Duodenal mucosa (tissue), 2 donors: ENCODE measurements around the gene CEMIP2.

Experiments
- H3K27ac ChIP-seq: one replicate; pipeline ENCODE4 v1.7.0; 2013; ENCODE audit warnings: low read depth, low read length
- H3K27me3 ChIP-seq, 2 donors: one replicate each; pipeline ENCODE4 v1.7.0; 2013; ENCODE audit warnings: low read length in 2 of 2, control low read depth in 1 of 2; ENCODE audit not compliant: insufficient read depth in 2 of 2, control insufficient read depth in 1 of 2
- H3K36me3 ChIP-seq, 2 donors: one replicate each; pipeline ENCODE4 v1.7.0; 2013; ENCODE audit warnings: low read length in 2 of 2, control low read depth in 1 of 2; ENCODE audit not compliant: insufficient read depth in 2 of 2, control insufficient read depth in 1 of 2
- H3K4me1 ChIP-seq, 2 donors: one replicate each; pipeline ENCODE4 v1.7.0; 2013; ENCODE audit warnings: low read length in 2 of 2, control low read depth in 1 of 2; ENCODE audit not compliant: insufficient read depth in 2 of 2, control insufficient read depth in 1 of 2
- H3K4me3 ChIP-seq, 2 donors: one replicate each; pipeline ENCODE4 v1.7.0; 2013; ENCODE audit warnings: low read length in 2 of 2, low read depth in 1 of 2
- H3K9ac ChIP-seq, 2 donors: one replicate each; pipeline ENCODE4 v1.7.0; 2013; ENCODE audit warnings: low read length in 2 of 2, low read depth in 1 of 2
- H3K9me3 ChIP-seq, 2 donors: one replicate each; pipeline ENCODE4 v1.7.0; 2013; ENCODE audit warnings: low read length in 2 of 2, control low read depth in 1 of 2; ENCODE audit not compliant: control insufficient read depth in 1 of 2

The CEMIP2 gene

DNA sequence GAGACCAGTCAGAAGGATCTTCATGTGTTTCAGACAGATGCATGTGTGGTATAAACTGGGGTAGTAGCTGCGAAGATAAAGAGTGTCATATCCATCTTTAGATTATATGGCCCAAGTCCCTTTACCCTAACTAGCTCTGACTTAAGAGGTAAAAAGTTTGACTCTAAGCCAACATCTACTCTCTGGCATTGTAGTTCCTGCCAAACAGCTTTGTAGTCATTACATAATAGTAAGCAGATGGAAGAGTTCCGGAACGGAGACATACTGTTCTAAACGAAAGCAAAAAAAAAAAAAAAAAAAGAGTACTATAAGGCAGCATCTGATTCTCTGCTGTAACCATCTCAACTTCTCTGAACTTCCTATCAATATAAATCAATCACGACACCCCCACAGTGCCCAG lies 48.8 kb downstream of the CEMIP2 start:
- Histone ChIP-seq H3K4me1 (no peaks in the 10 kb centered on the region), H3K9ac (no peak overlapping the region), H3K36me3 (peaks cover 18 to 61% of the 10 kb centered on the region in 2 donors), H3K9me3 (no peaks in the 10 kb centered on the region), H3K27me3 (no peaks in the 10 kb centered on the region), H3K27ac (no peak overlapping the region), H3K4me3 (no peak overlapping the region)

DNA sequence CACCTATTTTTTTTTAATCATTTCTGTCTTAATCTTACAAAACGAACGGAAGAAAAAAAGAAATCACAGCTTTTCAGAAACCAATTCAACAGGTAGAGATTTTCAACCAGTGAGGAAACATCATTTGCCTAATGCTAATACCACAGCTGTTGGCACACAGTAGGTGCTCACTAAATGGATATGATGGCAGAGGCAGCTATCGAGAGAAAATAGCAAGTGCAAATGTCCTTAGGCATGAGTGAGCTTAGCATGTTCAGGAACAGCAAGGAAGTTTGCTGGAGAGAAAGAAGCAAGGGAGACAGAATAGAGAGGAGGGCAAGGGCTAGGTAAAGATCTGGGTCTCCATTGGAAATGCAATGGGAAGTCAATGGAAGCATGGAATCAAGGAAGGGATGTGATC lies 49.2 kb downstream of the CEMIP2 start:
- H3K4me3 ChIP-seq = no peak overlapping the region
- H3K4me1 ChIP-seq = no peaks in the 10 kb centered on the region
- H3K36me3 ChIP-seq = peaks cover 21 to 62% of the 10 kb centered on the region in 2 donors
- no peaks in the 10 kb centered on the region for H3K27me3 ChIP-seq
- no peak overlapping the region for H3K27ac ChIP-seq
- no peaks in the 10 kb centered on the region for H3K9me3 ChIP-seq
- no peak overlapping the region for H3K9ac ChIP-seq

DNA sequence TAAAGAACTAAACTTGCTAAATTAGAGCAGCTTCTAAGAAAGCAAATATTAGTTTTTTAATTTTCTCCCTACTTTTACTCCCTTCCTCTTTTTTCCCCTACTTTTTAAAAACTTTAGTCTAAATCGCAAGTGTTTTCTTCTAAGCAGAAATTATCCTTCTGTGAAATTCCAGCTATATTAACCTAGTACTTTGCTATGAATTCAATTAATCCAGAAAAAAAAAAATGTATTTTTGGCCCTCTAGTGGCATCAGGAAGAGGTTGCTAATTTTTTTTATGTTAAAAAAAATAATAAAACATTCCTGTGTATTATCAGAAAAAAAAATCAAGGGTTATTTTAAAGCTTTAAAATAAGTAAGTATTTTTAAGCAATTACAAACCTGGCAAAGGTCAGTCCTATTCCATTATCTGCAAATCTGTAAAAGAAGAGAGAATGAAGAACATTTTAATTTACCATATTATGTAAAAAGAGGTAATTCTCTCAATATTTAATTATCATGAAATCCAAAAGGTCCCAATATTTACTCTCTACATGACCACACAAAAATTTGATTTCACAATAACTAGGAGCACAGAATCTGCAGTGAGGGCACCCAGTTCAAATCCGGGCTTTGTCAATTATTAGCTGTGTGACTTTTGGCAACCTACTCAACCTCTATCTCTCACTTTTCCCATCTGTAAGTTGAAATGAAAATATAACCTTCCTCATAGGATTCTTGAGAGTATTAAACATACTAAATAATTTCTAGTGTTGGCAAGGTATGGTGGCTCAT lies 52.0 kb downstream of the CEMIP2 start:
- H3K4me1 ChIP-seq = no peaks in the 10 kb centered on the region
- no peaks in the 10 kb centered on the region for H3K27me3 ChIP-seq
- H3K27ac ChIP-seq = no peak overlapping the region
- no peak overlapping the region for H3K4me3 ChIP-seq
- no peak overlapping the region for H3K9ac ChIP-seq
- no peaks in the 10 kb centered on the region for H3K9me3 ChIP-seq
- H3K36me3 ChIP-seq = peaks cover 19 to 65% of the 10 kb centered on the region in 2 donors

- no peak overlapping the region for H3K9ac ChIP-seq
- H3K27ac ChIP-seq = no peak overlapping the region
- H3K4me3 ChIP-seq = no peak overlapping the region
- peaks cover 42 to 72% of the 10 kb centered on the region in 2 donors for H3K36me3 ChIP-seq
- H3K27me3 ChIP-seq = no peaks in the 10 kb centered on the region
- no peaks in the 10 kb centered on the region for H3K9me3 ChIP-seq
- no peaks in the 10 kb centered on the region for H3K4me1 ChIP-seq
Observed at GRCh38 chr9:71710856-71711255, 57.5 kb downstream of the CEMIP2 start.

- Histone ChIP-seq H3K9ac (no peak overlapping the region), H3K27me3 (no peaks in the 10 kb centered on the region), H3K4me1 (no peaks in the 10 kb centered on the region), H3K36me3 (peaks cover 42 to 73% of the 10 kb centered on the region in 2 donors), H3K27ac (no peak overlapping the region), H3K4me3 (no peak overlapping the region), H3K9me3 (no peaks in the 10 kb centered on the region)
Observed at GRCh38 chr9:71710201-71710600, 58.1 kb downstream of the CEMIP2 start.

- Histone ChIP-seq H3K27me3 (no peaks in the 10 kb centered on the region), H3K36me3 (peaks cover 42 to 71% of the 10 kb centered on the region in 2 donors), H3K9ac (no peak overlapping the region), H3K9me3 (no peaks in the 10 kb centered on the region), H3K27ac (no peak overlapping the region), H3K4me3 (no peak overlapping the region), H3K4me1 (no peaks in the 10 kb centered on the region)
Observed at GRCh38 chr9:71709384-71709783, 58.9 kb downstream of the CEMIP2 start.

DNA sequence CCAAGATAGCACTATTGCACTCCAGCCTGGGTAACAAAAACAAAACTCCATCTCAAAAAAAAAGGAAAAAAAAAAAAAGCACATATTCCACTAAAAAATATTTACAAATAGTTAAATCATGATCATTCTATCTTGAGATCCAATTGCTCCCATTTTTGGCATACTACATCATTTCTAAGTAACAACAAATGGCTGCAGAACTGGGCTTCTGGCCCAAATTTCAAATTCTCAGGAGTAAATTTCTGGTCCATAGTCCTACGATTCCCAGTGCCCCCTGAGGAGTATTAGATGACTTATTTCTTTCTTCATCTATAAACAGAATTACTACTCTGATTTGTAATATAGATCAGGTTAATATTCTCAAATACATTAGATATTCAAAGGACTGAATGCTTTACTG lies 62.1 kb downstream of the CEMIP2 start:
- Histone ChIP-seq H3K27me3 (no peaks in the 10 kb centered on the region), H3K36me3 (peaks cover 34 to 60% of the 10 kb centered on the region in 2 donors), H3K4me3 (no peak overlapping the region), H3K9ac (no peak overlapping the region), H3K4me1 (no peaks in the 10 kb centered on the region), H3K9me3 (no peaks in the 10 kb centered on the region), H3K27ac (no peak overlapping the region)

DNA sequence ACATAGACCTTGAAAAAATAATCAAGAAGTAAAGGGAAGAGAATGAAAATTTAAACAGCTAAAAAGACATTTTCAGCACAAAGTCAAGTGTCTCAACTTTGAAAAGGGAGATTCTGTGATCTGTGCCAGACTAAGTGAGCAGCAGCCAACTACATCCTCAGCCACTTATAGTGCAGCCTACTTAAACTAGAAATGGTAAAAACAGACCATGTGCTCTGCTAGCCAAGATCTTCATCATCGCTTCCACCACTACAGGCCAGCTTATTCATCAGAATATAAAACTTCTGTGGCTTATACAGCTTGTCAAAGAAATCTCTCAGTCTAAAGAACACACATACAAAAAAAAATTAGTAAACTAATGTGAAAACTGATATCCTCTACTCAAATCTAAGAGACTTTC lies 63.5 kb downstream of the CEMIP2 start:
- no peaks in the 10 kb centered on the region for H3K9me3 ChIP-seq
- no peak overlapping the region for H3K27ac ChIP-seq
- no peaks in the 10 kb centered on the region for H3K4me1 ChIP-seq
- H3K4me3 ChIP-seq = no peak overlapping the region
- H3K27me3 ChIP-seq = no peaks in the 10 kb centered on the region
- peaks cover 36 to 59% of the 10 kb centered on the region in 2 donors for H3K36me3 ChIP-seq
- H3K9ac ChIP-seq = no peak overlapping the region

- Histone ChIP-seq H3K36me3 (peaks cover 31 to 59% of the 10 kb centered on the region in 2 donors), H3K4me3 (no peak overlapping the region), H3K27ac (no peak overlapping the region), H3K4me1 (no peaks in the 10 kb centered on the region), H3K9ac (no peak overlapping the region), H3K9me3 (no peaks in the 10 kb centered on the region), H3K27me3 (no peaks in the 10 kb centered on the region)
Observed at GRCh38 chr9:71703172-71703872, 65.0 kb downstream of the CEMIP2 start.

- no peaks in the 10 kb centered on the region for H3K27me3 ChIP-seq
- H3K4me3 ChIP-seq = no peak overlapping the region
- H3K36me3 ChIP-seq = peaks cover 49 to 73% of the 10 kb centered on the region in 2 donors
- no peaks in the 10 kb centered on the region for H3K9me3 ChIP-seq
- H3K27ac ChIP-seq = no peak overlapping the region
- H3K9ac ChIP-seq = no peak overlapping the region
- H3K4me1 ChIP-seq = no peaks in the 10 kb centered on the region
Observed at GRCh38 chr9:71697882-71698281, 70.4 kb downstream of the CEMIP2 start.
